H7 (cell line): Measurements from ENCODE around the gene PODNL1. TPM values are rescaled to one million over a fixed set of nuclear protein-coding genes. Genes with fewer than 3 reads are reported as not detected.

ENCODE experiments used
- DNase-seq: peaks from one replicate; pipeline ENCODE4 v3.0.0; 2012
- H3K27me3 ChIP-seq: 2 replicates; pipeline ENCODE4 v1.6.0; 2011; ENCODE audit warnings: mild to moderate bottlenecking, low read length; ENCODE audit not compliant: control insufficient read depth, insufficient read depth
- H3K36me3 ChIP-seq: replicated peaks from 2 replicates; pipeline ENCODE4 v1.5.1; 2011; ENCODE audit warnings: low read length; ENCODE audit not compliant: control insufficient read depth, insufficient read depth
- H3K4me3 ChIP-seq: 2 replicates; pipeline ENCODE4 v1.5.1; 2011; ENCODE audit warnings: low read depth, mild to moderate bottlenecking, control low read depth, low read length, moderate library complexity; ENCODE audit not compliant: insufficient read depth
- total RNA-seq: library from RNA; depleted of rRNA; stranded (reverse); fragments of >200 nt; shearing (Covaris generic); gene quantifications from 2 replicates; pipeline ENCODE4 v1.2.3, GENCODE V29; 2014; rRNA removed

The PODNL1 gene
- total RNA-seq = 0.07 and 0.10 TPM in 2 replicates

DNA sequence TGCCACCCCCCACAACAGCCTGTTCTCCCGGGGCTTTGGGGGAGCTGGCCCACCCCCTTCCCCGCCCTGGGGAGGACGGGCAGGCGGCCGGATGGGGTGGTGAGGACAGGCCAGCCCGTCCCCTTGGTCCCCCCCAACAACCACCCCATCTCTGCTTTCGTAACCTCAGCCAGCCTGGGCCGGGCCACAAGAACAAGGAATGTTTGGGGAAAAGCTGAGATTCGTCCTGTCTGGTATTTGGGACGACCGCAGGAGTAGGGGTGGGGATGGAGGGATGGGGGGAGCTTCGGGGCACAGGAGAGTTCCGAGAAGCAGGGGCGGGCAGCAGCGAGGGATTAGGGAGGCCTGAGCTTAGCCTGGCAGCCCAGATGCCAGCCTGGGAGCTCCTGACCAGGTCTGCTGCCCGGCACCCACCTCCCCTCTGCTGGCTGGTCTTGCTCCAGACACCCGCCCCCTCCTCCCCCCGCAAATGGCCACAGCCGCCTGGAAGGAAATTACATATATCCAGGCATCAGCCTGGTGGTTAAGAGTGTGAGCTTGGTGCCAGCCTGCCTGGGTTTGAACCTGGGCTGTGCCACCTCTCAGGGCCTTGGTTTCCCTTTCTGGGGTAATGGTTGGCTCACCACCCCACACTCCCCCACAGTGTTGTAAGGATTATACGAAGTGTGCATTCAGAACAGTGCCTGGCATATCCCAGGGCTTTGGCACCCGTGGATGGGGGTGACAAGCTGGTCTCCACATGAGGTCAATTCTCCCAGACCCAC is at the start of gene PODNL1:
Gene PODNL1 (minus strand): TSS at position 117 of the 764 bp plus-strand sequence. CDS start 236 bp downstream, outside the sequence.
- no peaks in the 10 kb centered on the region for H3K36me3 ChIP-seq
- no peaks in the 10 kb centered on the region for H3K27me3 ChIP-seq
- H3K4me3 ChIP-seq = no peak within 1 kb of the TSS; the same call in 1 of the 2 replicates
- DNase-seq = peak; percentile 73

- no peaks in the 10 kb centered on the region for H3K27me3 ChIP-seq
- peak; percentile 72 for DNase-seq
- H3K36me3 ChIP-seq = no peaks in the 10 kb centered on the region; the same call in 1 of the 2 replicates
- no peak overlapping the region for H3K4me3 ChIP-seq
Measured at GRCh38 chr19:13987101-13987890, 49.1 kb upstream of the PODNL1 start.

DNA sequence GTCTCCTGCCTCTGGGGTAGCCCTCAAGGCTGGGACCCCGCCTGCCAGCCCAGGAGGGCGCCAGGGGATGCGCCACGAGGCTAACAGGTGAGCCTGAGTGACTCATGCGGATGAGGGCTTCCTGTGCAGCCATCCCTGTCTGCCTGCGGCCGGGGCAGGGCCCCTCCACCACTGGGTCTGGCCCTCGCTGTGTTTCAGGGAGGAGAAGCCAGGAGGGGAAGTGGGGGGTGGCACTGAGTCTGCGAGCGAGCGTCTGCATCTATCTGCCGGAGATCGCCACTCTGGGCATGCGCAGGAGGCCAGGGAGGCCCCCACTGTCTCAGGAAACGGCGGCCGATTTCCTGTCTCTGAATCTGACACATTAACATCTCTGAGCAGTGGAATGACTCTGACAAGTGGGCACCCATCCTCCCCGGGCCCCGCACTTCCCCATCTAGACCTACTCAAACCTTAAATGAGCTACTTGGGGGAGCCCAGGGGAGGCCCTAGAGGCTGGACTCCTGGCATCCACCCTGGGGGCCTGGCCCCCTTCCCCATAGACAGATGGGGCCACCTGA is 48.2 kb upstream of the PODNL1 start:
- peak; percentile 97 for DNase-seq
- Histone ChIP-seq H3K36me3 (no peaks in the 10 kb centered on the region; the same call in 1 of the 2 replicates), H3K27me3 (no peaks in the 10 kb centered on the region), H3K4me3 (peak overlapping the region; percentile 11)

DNA sequence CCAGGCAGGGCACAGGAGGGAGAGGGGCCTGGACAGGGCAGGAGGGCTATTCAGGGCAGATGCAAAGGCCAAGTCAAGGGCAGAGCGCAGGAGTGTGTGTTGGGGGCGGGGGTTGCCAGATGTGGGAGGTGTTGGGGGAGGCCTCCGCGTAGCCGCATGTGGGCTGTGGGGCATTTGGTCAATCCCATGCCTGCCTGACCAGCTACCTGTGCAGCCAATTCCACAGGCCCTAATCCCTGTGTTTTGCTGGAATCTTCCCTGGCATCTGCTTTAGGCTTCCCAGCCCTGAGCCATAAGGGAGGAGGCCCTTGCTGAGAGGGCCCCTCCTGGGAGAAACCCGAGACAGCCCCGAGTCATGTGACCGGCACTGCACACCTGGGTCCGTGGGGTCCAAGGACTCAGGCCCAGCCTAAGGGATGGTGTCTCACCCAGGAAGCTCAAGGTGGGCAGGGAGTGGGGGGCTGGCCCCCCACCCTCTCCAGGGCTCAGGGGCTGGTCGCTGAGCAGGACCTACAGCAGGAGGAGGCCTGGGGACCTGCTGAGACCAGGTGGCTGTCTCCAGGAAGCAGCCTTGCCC is 47.6 kb upstream of the PODNL1 start:
- Histone ChIP-seq H3K36me3 (no peaks in the 10 kb centered on the region; the same call in 1 of the 2 replicates), H3K4me3 (peak overlapping the region; percentile 11)
- DNase-seq = peak; percentile 88

GRCh38 chr19:13984875-13985741 is 46.9 kb upstream of the PODNL1 start:
- no peak for DNase-seq
- Histone ChIP-seq H3K27me3 (no peaks in the 10 kb centered on the region), H3K4me3 (no peak overlapping the region), H3K36me3 (no peaks in the 10 kb centered on the region; the same call in 1 of the 2 replicates)

More for the DNA sequence above, 47.6 kb upstream of the PODNL1 start:
- no peaks in the 10 kb centered on the region for H3K27me3 ChIP-seq

DNA sequence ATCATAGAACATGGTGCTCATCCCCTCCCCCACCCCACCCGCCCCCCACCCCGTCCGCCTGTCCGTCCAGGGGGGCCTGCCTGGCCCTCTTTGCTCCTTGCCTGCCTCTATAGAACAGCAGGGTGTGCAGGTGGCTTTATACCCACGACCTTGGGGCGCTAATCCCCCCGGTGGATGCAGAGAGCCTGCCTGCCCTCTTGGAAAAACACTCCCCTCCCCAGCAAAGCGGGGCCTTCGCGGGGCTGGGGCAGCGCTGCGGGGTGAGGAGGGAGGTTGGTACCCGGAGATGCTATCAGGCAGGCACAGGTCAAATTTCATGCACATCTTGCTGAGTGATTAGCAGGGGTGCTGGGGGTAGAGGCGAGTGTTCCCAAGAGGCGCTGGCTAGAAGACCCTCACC is 46.0 kb upstream of the PODNL1 start:
- no peaks in the 10 kb centered on the region for H3K27me3 ChIP-seq
- DNase-seq = peak; percentile 80
- no peak overlapping the region for H3K4me3 ChIP-seq
- no peaks in the 10 kb centered on the region; the same call in 1 of the 2 replicates for H3K36me3 ChIP-seq

DNA sequence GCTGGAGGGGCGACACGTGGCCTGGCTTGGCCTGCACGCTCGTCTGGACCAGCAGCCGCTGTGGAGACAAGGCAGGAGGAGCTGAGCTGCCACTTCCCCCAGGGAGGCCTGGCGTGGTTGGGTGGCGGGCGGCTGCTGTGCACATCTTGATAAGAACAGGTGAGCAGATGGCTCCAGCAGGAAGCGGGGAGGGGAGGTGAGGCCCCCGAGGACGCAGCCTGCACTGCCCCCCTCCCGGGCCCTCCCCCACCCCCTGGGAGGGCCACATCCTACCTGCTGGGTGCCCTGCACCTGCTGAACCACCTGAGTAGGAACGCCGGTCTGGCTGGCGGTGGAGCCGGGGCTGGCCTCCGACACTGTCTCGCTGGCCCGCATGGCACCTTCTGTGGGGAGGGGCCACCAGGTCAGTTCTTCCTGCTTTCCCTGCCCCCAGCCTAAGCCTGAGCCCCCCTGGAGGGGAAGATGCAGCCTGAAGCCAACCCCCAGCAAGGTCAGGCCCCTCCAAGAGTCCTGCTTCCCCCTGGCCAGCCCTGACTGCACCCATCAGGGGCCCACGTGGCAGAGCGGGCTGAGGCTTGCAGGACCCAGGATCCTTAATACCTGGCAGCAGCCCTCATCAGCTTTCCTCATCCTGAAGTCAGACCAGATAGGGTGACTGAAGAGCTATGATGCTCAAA is 45.1 kb upstream of the PODNL1 start:
- Histone ChIP-seq H3K4me3 (no peak overlapping the region), H3K27me3 (no peaks in the 10 kb centered on the region), H3K36me3 (no peaks in the 10 kb centered on the region; the same call in 1 of the 2 replicates)
- DNase-seq = peak; percentile 66

DNA sequence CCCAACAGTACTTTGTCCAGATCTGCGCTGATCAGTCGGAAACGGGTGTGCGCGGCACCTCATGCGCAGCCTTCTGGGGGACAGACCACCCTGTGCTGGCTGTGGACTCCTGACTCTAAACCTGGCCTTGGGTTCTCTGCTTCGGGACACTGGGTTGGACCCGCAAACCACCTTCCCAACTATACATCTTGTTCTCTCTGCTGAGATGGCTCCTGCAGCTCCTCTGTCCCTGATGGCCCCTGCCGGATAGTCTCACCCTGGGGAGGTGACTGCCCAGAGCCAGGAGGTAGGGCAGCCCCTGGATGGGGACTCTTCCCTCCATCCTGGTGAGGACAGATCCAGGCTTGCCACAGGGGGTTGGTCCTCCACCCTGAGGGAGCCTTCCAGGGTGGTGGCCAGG is 44.6 kb upstream of the PODNL1 start:
- H3K36me3 ChIP-seq = no peaks in the 10 kb centered on the region; the same call in 1 of the 2 replicates
- no peak for DNase-seq
- H3K27me3 ChIP-seq = no peaks in the 10 kb centered on the region
- H3K4me3 ChIP-seq = no peak overlapping the region

DNA sequence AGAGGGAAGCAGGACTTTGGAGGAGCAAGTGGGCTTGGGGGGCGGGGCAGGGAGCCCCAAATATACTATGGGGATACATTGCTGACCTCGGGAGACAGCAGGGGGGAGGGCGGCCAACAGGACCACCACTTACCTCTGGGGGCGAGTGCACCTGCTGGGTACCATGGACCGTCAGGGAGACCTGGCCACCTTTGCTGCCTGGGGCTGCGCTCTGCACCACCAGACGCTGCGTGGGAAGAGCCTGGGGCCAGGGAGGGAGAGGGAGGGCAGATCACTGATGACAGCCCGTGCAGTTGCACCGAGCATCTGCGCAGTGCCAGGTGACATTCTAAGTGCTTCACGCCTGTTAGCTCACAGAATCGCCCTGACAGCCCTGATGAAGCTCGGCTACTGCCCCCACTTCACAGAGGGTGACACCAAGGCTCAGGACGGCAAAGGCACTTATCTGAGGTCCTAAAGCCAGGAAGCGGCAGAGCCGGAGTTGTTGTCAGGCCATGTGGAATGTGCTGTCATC is 43.8 kb upstream of the PODNL1 start:
- Histone ChIP-seq H3K27me3 (no peaks in the 10 kb centered on the region), H3K36me3 (no peaks in the 10 kb centered on the region; the same call in 1 of the 2 replicates), H3K4me3 (no peak overlapping the region)
- peak; percentile 40 for DNase-seq

- H3K4me3 ChIP-seq = no peak overlapping the region
- peak; percentile 26 for DNase-seq
- H3K27me3 ChIP-seq = no peaks in the 10 kb centered on the region
- no peaks in the 10 kb centered on the region; the same call in 1 of the 2 replicates for H3K36me3 ChIP-seq
Measured at GRCh38 chr19:13981467-13981866, 43.2 kb upstream of the PODNL1 start.

- H3K4me3 ChIP-seq = no peak overlapping the region
- DNase-seq = peak; percentile 48
- H3K27me3 ChIP-seq = no peaks in the 10 kb centered on the region
- peaks cover under 1% of the 10 kb centered on the region for H3K36me3 ChIP-seq
Measured at GRCh38 chr19:13981021-13981420, 42.8 kb upstream of the PODNL1 start.

DNA sequence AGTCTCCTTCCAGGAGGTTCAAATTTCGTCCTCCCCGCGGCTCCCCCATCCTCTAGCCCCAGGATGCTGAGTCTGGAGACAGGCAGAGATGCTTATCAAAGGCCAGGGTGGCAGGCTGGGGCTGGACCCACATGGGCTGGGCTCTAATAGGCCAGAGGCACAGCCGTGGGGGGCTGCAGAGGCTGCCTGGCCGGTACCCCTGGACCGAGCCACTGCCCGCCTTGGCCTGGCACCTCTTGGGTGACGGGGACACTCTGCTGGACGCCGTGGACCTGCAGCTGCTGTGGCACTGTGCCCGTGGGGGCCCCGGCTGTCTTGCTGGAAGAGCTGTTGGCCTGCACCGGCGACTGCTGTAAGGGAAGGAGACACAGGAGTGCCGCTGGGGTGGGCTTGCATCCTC is 42.1 kb upstream of the PODNL1 start:
- Histone ChIP-seq H3K36me3 (peaks cover 1% of the 10 kb centered on the region), H3K27me3 (no peaks in the 10 kb centered on the region), H3K4me3 (no peak overlapping the region)
- DNase-seq = peak; percentile 47

- Histone ChIP-seq H3K36me3 (peaks cover 1% of the 10 kb centered on the region), H3K4me3 (0 out of 2 replicates have a peak overlapping the region, but pooled peaks have one; percentile 57), H3K27me3 (no peaks in the 10 kb centered on the region)
- no peak for DNase-seq
Measured at GRCh38 chr19:13979686-13980085, 41.5 kb upstream of the PODNL1 start.
